GM23248 (cell line): ENCODE data around the gene ITGB7.

Experiments used
- EZH2 ChIP-seq: fragments of 200-600 bp; sonication (generic); IDR thresholded peaks from 2 replicates; pipeline ENCODE4 v1.6.1; 2018; ENCODE audit warnings: antibody characterized with exemption, mild to moderate bottlenecking; ENCODE audit not compliant: insufficient read depth, poor library complexity, severe bottlenecking
- EZH2phosphoT487 ChIP-seq: fragments of 200-600 bp; sonication (generic); IDR thresholded peaks from 2 replicates; pipeline ENCODE4 v1.6.1; 2018; ENCODE audit warnings: antibody characterized with exemption, moderate library complexity, mild to moderate bottlenecking, low read depth; ENCODE audit not compliant: insufficient read depth

DNA sequence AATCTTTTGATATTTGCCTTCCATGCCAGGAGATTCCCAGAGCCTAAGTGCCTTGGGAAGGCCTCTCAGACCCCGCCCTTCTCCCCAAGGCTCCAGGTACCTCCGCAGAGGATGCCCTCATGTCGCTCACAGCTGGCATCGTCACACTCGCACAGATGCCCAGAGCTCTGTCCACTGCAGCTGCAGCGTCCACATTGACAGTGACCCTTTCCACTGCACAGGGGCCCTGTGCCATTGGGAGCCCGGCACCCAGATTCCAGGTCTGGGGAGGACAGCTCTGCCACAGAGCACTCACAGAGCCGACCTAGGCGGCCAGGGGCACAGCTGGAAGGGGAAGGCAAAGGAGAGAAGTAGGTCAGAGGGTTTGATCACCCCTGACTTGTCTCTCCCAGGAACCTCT, 14.0 kb downstream of the ITGB7 start:
- TF ChIP-seq EZH2: no peak
- TF ChIP-seq EZH2phosphoT487: no peak
